GM19240 (cell line): ENCODE data around the gene VPS35.

Experiments
- DNase-seq: peaks from one replicate; pipeline ENCODE4 v3.0.0; 2011; ENCODE audit warnings: low spot score; ENCODE audit not compliant: insufficient read length

The VPS35 gene

GRCh38 chr16:46620266-46621005, 68.5 kb downstream of the VPS35 start:
- DNase-seq: no peak

- DNase-seq: no peak
Observed at GRCh38 chr16:46618516-46618915, 70.5 kb downstream of the VPS35 start.

- DNase-seq: no peak
Observed at GRCh38 chr16:46614006-46614405, 75.0 kb downstream of the VPS35 start.

GRCh38 chr16:46613352-46613751, 75.6 kb downstream of the VPS35 start:
- no peak for DNase-seq

GRCh38 chr16:46612121-46612520, 76.9 kb downstream of the VPS35 start:
- no peak for DNase-seq

- no peak for DNase-seq
Observed at GRCh38 chr16:46607529-46607928, 81.4 kb downstream of the VPS35 start.

GRCh38 chr16:46606231-46606630, 82.7 kb downstream of the VPS35 start:
- DNase-seq: no peak
